Activated CD4-positive, alpha-beta memory T cell treated with anti-CD3 and anti-CD28 coated beads for 36 hours (primary cell): ENCODE data around the gene KIRREL3. TPM values are rescaled to one million over a fixed set of nuclear protein-coding genes. Genes with fewer than 3 reads are reported as not detected.
A peak's percentile ranks its signal among the peaks of the same experiment; 100 is the strongest.
"Not testable (repeated sequence)": the region's sequence is repeated elsewhere in the genome, so short reads cannot be mapped to it uniquely, and the experiment has no call there.

ENCODE experiments used
- CTCF ChIA-PET: fragments of 350-600 bp; sonication (Branson Sonifier 250); formaldehyde crosslinking; loops from one replicate; lab custom pipeline; 2021; ENCODE audit warnings: antibody characterized with exemption, inconsistent platforms; lab: Charles Lee
- POLR2A ChIA-PET: fragments of 350-600 bp; sonication (Branson Sonifier 250); formaldehyde crosslinking; loops from one replicate; lab custom pipeline; 2021; ENCODE audit warnings: antibody characterized with exemption; lab: Charles Lee
- DNase-seq: peaks from one replicate; pipeline ENCODE4 v3.0.0-alpha.2; 2020
- H3K27ac Mint-ChIP-seq: one replicate; pipeline ENCODE4 v1.8.0; 2021; ENCODE audit warnings: mixed read lengths
- H3K27me3 Mint-ChIP-seq: one replicate; pipeline ENCODE4 v1.8.0; 2021; ENCODE audit warnings: mixed read lengths
- H3K36me3 Mint-ChIP-seq: one replicate; pipeline ENCODE4 v1.8.0; 2021; ENCODE audit warnings: mixed read lengths
- H3K4me1 Mint-ChIP-seq: one replicate; pipeline ENCODE4 v1.8.0; 2021; ENCODE audit warnings: low read depth, mixed read lengths
- H3K4me3 Mint-ChIP-seq: one replicate; pipeline ENCODE4 v1.8.0; 2021; ENCODE audit warnings: mild to moderate bottlenecking, mixed read lengths
- H3K9me3 Mint-ChIP-seq: one replicate; pipeline ENCODE4 v1.8.0; 2021; ENCODE audit warnings: mixed read lengths
- intact Hi-C: fragments of 100-400 bp; cut with micrococcal nuclease; formaldehyde crosslinking; loops from one replicate; pipeline ENCODE4 v1.15.1; 2023
- total RNA-seq, 2 experiments: library from RNA; stranded (reverse); gene quantifications; one replicate each; pipeline ENCODE4 v1.2.3, GENCODE V29; 2021

Gene KIRREL3
- total RNA-seq, 2 experiments from 2014 or later: not detected

DNA sequence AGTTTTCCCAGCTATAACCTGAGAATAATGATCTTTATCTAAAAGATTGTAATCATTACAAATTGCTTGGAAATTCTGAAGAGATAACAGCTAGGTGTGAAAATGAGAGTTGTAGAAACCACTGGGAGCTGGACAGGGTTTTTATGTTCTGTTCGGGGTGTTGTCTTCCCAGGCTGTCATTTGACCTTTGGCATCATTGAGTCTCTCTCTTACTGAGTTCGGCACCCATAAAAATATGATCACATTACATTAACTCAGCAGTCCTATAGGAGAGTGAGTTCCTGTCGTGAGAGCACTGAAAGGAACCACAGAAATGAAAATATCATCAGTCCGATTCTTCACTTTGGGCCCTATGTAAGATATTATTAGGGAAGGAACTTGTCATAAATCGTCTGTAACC is 29.3 kb downstream of the KIRREL3 start:
- CTCF ChIA-PET: no interaction called here
- intact Hi-C loops: no loop called here

GRCh38 chr11:126969865-126970479 is 30.6 kb downstream of the KIRREL3 start:
- no peaks in the 10 kb centered on the region for H3K4me1 Mint-ChIP-seq
- no peak overlapping the region for H3K27ac Mint-ChIP-seq
- peaks cover 14% of the 10 kb centered on the region for H3K27me3 Mint-ChIP-seq
- no peaks in the 10 kb centered on the region for H3K36me3 Mint-ChIP-seq
- ChIA-PET CTCF (no interaction called here), POLR2A (no interaction called here)
- DNase-seq: no peak
- H3K9me3 Mint-ChIP-seq: peaks cover 2% of the 10 kb centered on the region
- H3K4me3 Mint-ChIP-seq: no peak overlapping the region
- intact Hi-C loops: no loop called here

More for the DNA sequence above, 29.3 kb downstream of the KIRREL3 start:
- no peaks in the 10 kb centered on the region for H3K36me3 Mint-ChIP-seq
- POLR2A ChIA-PET: no interaction called here
- H3K27ac Mint-ChIP-seq: no peak overlapping the region
- H3K27me3 Mint-ChIP-seq: peaks cover 14% of the 10 kb centered on the region
- no peaks in the 10 kb centered on the region for H3K4me1 Mint-ChIP-seq
- H3K4me3 Mint-ChIP-seq: no peak overlapping the region
- H3K9me3 Mint-ChIP-seq: peaks cover 2% of the 10 kb centered on the region
- DNase-seq: no peak

- Mint-ChIP-seq H3K9me3 (peaks cover 2% of the 10 kb centered on the region), H3K27me3 (peaks cover 14% of the 10 kb centered on the region), H3K27ac (no peak overlapping the region), H3K36me3 (no peaks in the 10 kb centered on the region), H3K4me1 (no peaks in the 10 kb centered on the region), H3K4me3 (no peak overlapping the region)
- ChIA-PET POLR2A (no interaction called here), CTCF (no interaction called here)
- intact Hi-C loops: no loop called here
- peak; percentile 16 for DNase-seq
These were observed 31.7 kb downstream of the KIRREL3 start for GRCh38 chr11:126968915-126969314.

DNA sequence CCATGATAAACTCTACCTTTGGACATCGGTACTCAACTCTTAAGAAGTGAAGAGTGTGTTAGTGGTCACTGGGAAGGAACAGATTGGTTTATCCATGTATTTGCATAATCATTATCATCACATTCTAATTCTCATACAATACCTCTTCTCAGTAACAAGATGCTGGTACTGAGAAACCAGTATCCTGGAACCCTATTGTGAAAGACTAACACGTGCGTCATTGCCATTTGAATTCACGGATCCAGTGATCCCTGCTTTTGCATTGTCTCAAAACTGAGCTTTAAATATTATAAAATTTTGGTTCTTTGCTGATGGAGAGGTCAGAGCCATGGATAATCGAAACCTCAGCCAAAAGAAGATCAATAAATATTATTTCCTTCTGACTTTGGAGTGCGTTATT is 35.2 kb downstream of the KIRREL3 start:
- intact Hi-C loops: no loop called here
- Mint-ChIP-seq H3K27me3 (peaks cover 16% of the 10 kb centered on the region), H3K36me3 (no peaks in the 10 kb centered on the region), H3K4me1 (no peaks in the 10 kb centered on the region), H3K27ac (no peak overlapping the region), H3K4me3 (no peak overlapping the region), H3K9me3 (no peaks in the 10 kb centered on the region)
- CTCF ChIA-PET: no interaction called here
- POLR2A ChIA-PET: no interaction called here
- no peak for DNase-seq

DNA sequence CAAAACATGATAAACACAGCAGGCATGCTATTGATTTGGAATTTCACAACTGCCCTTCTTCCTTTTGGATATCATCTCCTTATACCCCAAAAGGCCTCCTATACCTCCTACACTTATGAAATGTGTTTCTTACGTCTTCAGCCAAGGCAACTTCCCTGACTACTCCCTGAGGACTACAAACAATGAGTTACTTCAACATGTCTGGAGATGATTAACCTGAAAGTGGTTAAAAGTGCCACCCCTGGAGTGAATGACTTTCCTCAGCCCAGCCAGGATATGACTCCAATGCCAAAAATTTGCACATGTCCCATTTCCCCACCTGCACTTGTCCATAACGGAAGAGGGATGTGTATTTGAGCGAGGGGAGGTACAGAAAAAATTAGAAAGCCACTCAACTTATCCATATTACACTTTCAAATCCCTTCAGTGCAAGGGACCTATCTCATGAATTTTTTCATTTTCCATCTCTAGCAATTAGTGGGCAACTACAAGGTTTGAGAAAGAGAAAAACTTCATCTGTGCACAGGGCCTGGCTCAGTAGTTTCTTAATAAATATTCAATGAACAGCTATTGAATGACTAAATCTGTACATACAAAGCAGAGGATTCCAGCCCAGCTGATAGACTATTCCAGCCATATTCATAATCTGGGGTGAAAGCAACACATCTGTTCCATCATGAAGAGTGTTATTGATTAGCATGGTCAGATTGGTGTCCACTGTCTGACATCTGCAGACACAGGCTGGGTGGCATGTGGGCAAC is 36.8 kb downstream of the KIRREL3 start:
- intact Hi-C loops: no loop called here
- H3K36me3 Mint-ChIP-seq: no peaks in the 10 kb centered on the region
- H3K27me3 Mint-ChIP-seq: peaks cover 11% of the 10 kb centered on the region
- no peak overlapping the region for H3K27ac Mint-ChIP-seq
- no peak overlapping the region for H3K4me3 Mint-ChIP-seq
- no peak for DNase-seq
- POLR2A ChIA-PET: no interaction called here
- no peaks in the 10 kb centered on the region for H3K4me1 Mint-ChIP-seq
- CTCF ChIA-PET: no interaction called here
- H3K9me3 Mint-ChIP-seq: no peaks in the 10 kb centered on the region

GRCh38 chr11:126963115-126963514 is 37.5 kb downstream of the KIRREL3 start:
- DNase-seq: no peak
- no peaks in the 10 kb centered on the region for H3K36me3 Mint-ChIP-seq
- ChIA-PET POLR2A (no interaction called here), CTCF (no interaction called here)
- H3K27me3 Mint-ChIP-seq: peaks cover 11% of the 10 kb centered on the region
- intact Hi-C loops: no loop called here
- H3K4me1 Mint-ChIP-seq: no peaks in the 10 kb centered on the region
- H3K4me3 Mint-ChIP-seq: no peak overlapping the region
- H3K9me3 Mint-ChIP-seq: no peaks in the 10 kb centered on the region
- no peak overlapping the region for H3K27ac Mint-ChIP-seq

- CTCF ChIA-PET: no interaction called here
- peaks cover 7% of the 10 kb centered on the region for H3K27me3 Mint-ChIP-seq
- DNase-seq: no peak
- POLR2A ChIA-PET: no interaction called here
- H3K27ac Mint-ChIP-seq: no peak overlapping the region
- H3K9me3 Mint-ChIP-seq: no peaks in the 10 kb centered on the region
- no peak overlapping the region for H3K4me3 Mint-ChIP-seq
- H3K36me3 Mint-ChIP-seq: no peaks in the 10 kb centered on the region
- H3K4me1 Mint-ChIP-seq: no peaks in the 10 kb centered on the region
- intact Hi-C loops: no loop called here
These were observed 40.9 kb downstream of the KIRREL3 start for GRCh38 chr11:126959700-126960099.

DNA sequence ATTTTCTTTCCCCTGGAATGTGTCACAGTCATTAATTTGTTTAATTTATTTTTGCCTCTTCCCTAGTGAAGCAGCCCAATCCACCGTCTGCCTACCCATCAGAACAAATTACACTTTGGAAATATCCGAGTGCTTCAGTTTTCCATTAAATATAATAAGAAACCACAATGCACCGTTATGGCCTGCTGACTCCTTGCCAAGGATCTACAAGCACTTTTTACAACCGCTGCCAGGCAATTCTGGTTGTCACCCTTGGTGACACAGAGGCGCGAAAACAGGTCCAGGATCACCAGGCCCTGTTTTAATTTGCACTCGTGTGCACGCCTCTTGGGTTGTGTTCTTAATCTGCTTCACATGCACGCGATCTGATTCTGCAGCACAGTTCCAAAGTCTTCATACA is 43.9 kb downstream of the KIRREL3 start:
- ChIA-PET POLR2A (no interaction called here), CTCF (no interaction called here)
- Mint-ChIP-seq H3K27me3 (peaks cover 1% of the 10 kb centered on the region), H3K4me1 (no peaks in the 10 kb centered on the region), H3K27ac (no peak overlapping the region), H3K9me3 (no peaks in the 10 kb centered on the region), H3K36me3 (no peaks in the 10 kb centered on the region), H3K4me3 (no peak overlapping the region)
- DNase-seq: no peak
- intact Hi-C loops: no loop called here

GRCh38 chr11:126952533-126952932 is 48.0 kb downstream of the KIRREL3 start:
- H3K36me3 Mint-ChIP-seq, H3K27me3 Mint-ChIP-seq, H3K9me3 Mint-ChIP-seq, H3K4me3 Mint-ChIP-seq, intact Hi-C loops, CTCF ChIA-PET, DNase-seq, H3K27ac Mint-ChIP-seq, H3K4me1 Mint-ChIP-seq, POLR2A ChIA-PET: not testable (repeated sequence)

DNA sequence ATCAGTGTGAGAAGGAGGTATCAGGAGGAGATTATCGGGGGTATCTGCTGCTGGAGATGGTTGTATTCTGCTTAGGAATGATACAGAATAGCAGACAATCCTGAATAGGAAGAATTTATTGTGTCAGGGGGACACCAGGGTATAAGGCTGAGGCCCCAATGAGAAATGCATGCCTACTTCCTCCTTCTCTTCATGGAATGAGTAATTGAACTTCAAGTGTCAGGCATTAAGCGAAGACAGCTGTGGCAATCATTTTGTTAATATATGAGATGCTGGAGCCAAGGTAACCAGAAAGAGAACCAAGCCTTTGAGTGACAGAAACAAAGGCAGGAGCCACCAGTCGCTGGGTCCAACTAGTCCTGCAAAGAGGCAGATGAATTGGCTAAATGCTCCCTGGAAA is 49.1 kb downstream of the KIRREL3 start:
- Mint-ChIP-seq H3K9me3 (no peaks in the 10 kb centered on the region), H3K36me3 (no peaks in the 10 kb centered on the region), H3K4me3 (no peak overlapping the region), H3K27ac (no peak overlapping the region), H3K4me1 (no peaks in the 10 kb centered on the region), H3K27me3 (peaks cover 1% of the 10 kb centered on the region)
- POLR2A ChIA-PET: no interaction called here
- no peak for DNase-seq
- intact Hi-C loops: no loop called here
- CTCF ChIA-PET: no interaction called here

- no peaks in the 10 kb centered on the region for H3K36me3 Mint-ChIP-seq
These were observed 51.3 kb downstream of the KIRREL3 start for GRCh38 chr11:126949066-126949891.

GRCh38 chr11:126948563-126948962 is 52.0 kb downstream of the KIRREL3 start:
- ChIA-PET CTCF (no interaction called here), POLR2A (no interaction called here)
- Mint-ChIP-seq H3K36me3 (no peaks in the 10 kb centered on the region), H3K4me1 (no peaks in the 10 kb centered on the region), H3K27me3 (no peaks in the 10 kb centered on the region), H3K4me3 (no peak overlapping the region), H3K9me3 (no peaks in the 10 kb centered on the region), H3K27ac (no peak overlapping the region)
- intact Hi-C loops: no loop called here
- no peak for DNase-seq

More at GRCh38 chr11:126949066-126949891, 51.3 kb downstream of the KIRREL3 start:
- Mint-ChIP-seq H3K9me3 (no peaks in the 10 kb centered on the region), H3K27ac (no peak overlapping the region), H3K4me3 (no peak overlapping the region), H3K27me3 (no peaks in the 10 kb centered on the region), H3K4me1 (no peaks in the 10 kb centered on the region)
- intact Hi-C loops: no loop called here
- no peak for DNase-seq
- CTCF ChIA-PET: no interaction called here
- POLR2A ChIA-PET: no interaction called here
